Rectal smooth muscle tissue (tissue), 1 donor: Measurements from ENCODE around the gene CXCL10.
"Not testable (repeated sequence)": the region's sequence is repeated elsewhere in the genome, so short reads cannot be mapped to it uniquely, and the experiment has no call there.

Experiments used
- H3K27ac ChIP-seq: one replicate; pipeline ENCODE4 v1.7.0; 2013; ENCODE audit warnings: low read depth, low read length, inconsistent platforms
- H3K27me3 ChIP-seq: one replicate; pipeline ENCODE4 v1.7.0; 2013; ENCODE audit warnings: low read length; ENCODE audit not compliant: control insufficient read depth, insufficient read depth
- H3K36me3 ChIP-seq: one replicate; pipeline ENCODE4 v1.7.0; 2013; ENCODE audit warnings: low read length; ENCODE audit not compliant: control insufficient read depth, insufficient read depth
- H3K4me1 ChIP-seq: one replicate; pipeline ENCODE4 v1.7.0; 2013; ENCODE audit warnings: low read length; ENCODE audit not compliant: control insufficient read depth, insufficient read depth
- H3K4me3 ChIP-seq: one replicate; pipeline ENCODE4 v1.7.0; 2013; ENCODE audit warnings: low read length
- H3K9ac ChIP-seq: one replicate; pipeline ENCODE4 v1.7.0; 2013; ENCODE audit warnings: low read length

CXCL10 gene

GRCh38 chr4:76050560-76051050, 27.3 kb upstream of the CXCL10 start:
- H3K4me1 ChIP-seq, H3K27me3 ChIP-seq, H3K36me3 ChIP-seq, H3K27ac ChIP-seq, H3K4me3 ChIP-seq, H3K9ac ChIP-seq: not testable (repeated sequence)

GRCh38 chr4:76049860-76050416, 26.6 kb upstream of the CXCL10 start:
- H3K4me3 ChIP-seq, H3K9ac ChIP-seq, H3K4me1 ChIP-seq, H3K27me3 ChIP-seq, H3K36me3 ChIP-seq, H3K27ac ChIP-seq: not testable (repeated sequence)

GRCh38 chr4:76044686-76045085, 21.4 kb upstream of the CXCL10 start:
- H3K27me3 ChIP-seq, H3K36me3 ChIP-seq, H3K9ac ChIP-seq, H3K4me1 ChIP-seq, H3K27ac ChIP-seq, H3K4me3 ChIP-seq: not testable (repeated sequence)

GRCh38 chr4:76043306-76043705, 20.0 kb upstream of the CXCL10 start:
- not testable (repeated sequence) for H3K27me3 ChIP-seq, H3K9ac ChIP-seq, H3K36me3 ChIP-seq, H3K4me1 ChIP-seq, H3K4me3 ChIP-seq, H3K27ac ChIP-seq

GRCh38 chr4:76042241-76042998, 19.1 kb upstream of the CXCL10 start:
- H3K9ac ChIP-seq, H3K27me3 ChIP-seq, H3K27ac ChIP-seq, H3K4me1 ChIP-seq, H3K36me3 ChIP-seq, H3K4me3 ChIP-seq: not testable (repeated sequence)

GRCh38 chr4:76036855-76037254, 13.6 kb upstream of the CXCL10 start:
- H3K27me3 ChIP-seq: no peaks in the 10 kb centered on the region
- no peaks in the 10 kb centered on the region for H3K36me3 ChIP-seq
- H3K9ac ChIP-seq: no peak overlapping the region
- no peaks in the 10 kb centered on the region for H3K4me1 ChIP-seq
- no peak overlapping the region for H3K4me3 ChIP-seq
- no peak overlapping the region for H3K27ac ChIP-seq

GRCh38 chr4:76035799-76036380, 12.6 kb upstream of the CXCL10 start, which contains the start of gene CXCL11:
CXCL11 (minus strand) TSS chr4:76036070; CDS start chr4:76035987, 83 bp downstream.
- H3K27me3 ChIP-seq: no peaks in the 10 kb centered on the region
- no peak within 1 kb of the TSS for H3K4me3 ChIP-seq
- no peak within 1 kb of the TSS for H3K27ac ChIP-seq
- H3K36me3 ChIP-seq: no peaks in the 10 kb centered on the region
- no peak within 1 kb of the TSS for H3K9ac ChIP-seq
- no peaks in the 10 kb centered on the region for H3K4me1 ChIP-seq

GRCh38 chr4:76035141-76035540, 11.8 kb upstream of the CXCL10 start:
- Histone ChIP-seq H3K27ac (no peak overlapping the region), H3K4me1 (no peaks in the 10 kb centered on the region), H3K36me3 (no peaks in the 10 kb centered on the region), H3K27me3 (no peaks in the 10 kb centered on the region), H3K9ac (no peak overlapping the region), H3K4me3 (no peak overlapping the region)

GRCh38 chr4:76029300-76029699, 6.0 kb upstream of the CXCL10 start:
- Histone ChIP-seq H3K4me1 (no peaks in the 10 kb centered on the region), H3K27ac (no peak overlapping the region), H3K9ac (no peak overlapping the region), H3K4me3 (no peak overlapping the region), H3K36me3 (no peaks in the 10 kb centered on the region), H3K27me3 (no peaks in the 10 kb centered on the region)

- Histone ChIP-seq H3K27me3 (no peaks in the 10 kb centered on the region), H3K9ac (no peak overlapping the region), H3K36me3 (no peaks in the 10 kb centered on the region), H3K4me1 (no peaks in the 10 kb centered on the region), H3K27ac (no peak overlapping the region), H3K4me3 (peak overlapping the region; percentile 45)
Measured at GRCh38 chr4:76028350-76028765, 5.1 kb upstream of the CXCL10 start.

- Histone ChIP-seq H3K27me3 (no peaks in the 10 kb centered on the region), H3K4me1 (no peaks in the 10 kb centered on the region), H3K4me3 (no peak overlapping the region), H3K36me3 (no peaks in the 10 kb centered on the region), H3K9ac (no peak overlapping the region), H3K27ac (no peak overlapping the region)
Measured at GRCh38 chr4:76024065-76024464, 768 bp upstream of the CXCL10 start.

- H3K9ac ChIP-seq: no peak overlapping the region
- no peak overlapping the region for H3K27ac ChIP-seq
Measured at GRCh38 chr4:76022677-76023076, 620 bp downstream of the CXCL10 start.

GRCh38 chr4:76022031-76022430, 1.3 kb downstream of the CXCL10 start:
- Histone ChIP-seq H3K36me3 (no peaks in the 10 kb centered on the region), H3K27me3 (no peaks in the 10 kb centered on the region), H3K9ac (no peak overlapping the region), H3K4me3 (no peak overlapping the region), H3K4me1 (no peaks in the 10 kb centered on the region), H3K27ac (no peak overlapping the region)

More at GRCh38 chr4:76022677-76023076, 620 bp downstream of the CXCL10 start:
- no peak overlapping the region for H3K4me3 ChIP-seq
- H3K27me3 ChIP-seq: no peaks in the 10 kb centered on the region
- no peaks in the 10 kb centered on the region for H3K36me3 ChIP-seq
- H3K4me1 ChIP-seq: no peaks in the 10 kb centered on the region
